OCI-LY3 (cell line): ENCODE data around the gene ANK2.

Source experiments
- H2AFZ ChIP-seq: fragments of 200-600, 300-600 bp; shearing (Covaris generic); 2 replicates; pipeline ENCODE4 v1.6.0; 2014; ENCODE audit warnings: antibody characterized with exemption, low read depth, low read length
- H3K27ac ChIP-seq: fragments of 200-600, 300-600 bp; sonication (generic); 2 replicates; pipeline ENCODE4 v1.5.1; 2014; ENCODE audit warnings: mild to moderate bottlenecking, low read length, moderate library complexity, mixed read lengths
- H3K27me3 ChIP-seq: fragments of 200-600, 300-600 bp; sonication (generic); 2 replicates; pipeline ENCODE4 v1.6.1; 2014; ENCODE audit warnings: low read depth, low read length, mixed read lengths
- H3K36me3 ChIP-seq: fragments of 200-600, 300-600 bp; sonication (generic); replicated peaks from 2 replicates; pipeline ENCODE3; 2014; ENCODE audit warnings: low read depth, low read length, mixed read lengths
- H3K4me1 ChIP-seq: fragments of 300-600, 200-600 bp; sonication (generic); 2 replicates; pipeline ENCODE4 v1.6.1; 2014; ENCODE audit warnings: low read length, mixed read lengths
- H3K4me2 ChIP-seq: fragments of 200-600, 300-600 bp; sonication (generic); 2 replicates; pipeline ENCODE4 v1.6.1; 2014; ENCODE audit warnings: low read length, mixed read lengths
- H3K4me3 ChIP-seq: fragments of 300-600, 200-600 bp; sonication (generic); 2 replicates; pipeline ENCODE4 v1.5.1; 2014; ENCODE audit warnings: antibody characterized with exemption, mild to moderate bottlenecking, low read length, moderate library complexity
- H3K79me2 ChIP-seq: fragments of 300-600, 200-600 bp; shearing (Covaris generic); 2 replicates; pipeline ENCODE4 v1.6.1; 2014; ENCODE audit warnings: mild to moderate bottlenecking, low read length, mixed read lengths
- H3K9ac ChIP-seq: fragments of 300-600, 200-600 bp; shearing (Covaris generic); 2 replicates; pipeline ENCODE4 v1.6.0; 2014; ENCODE audit warnings: mild to moderate bottlenecking, low read length, moderate library complexity
- H3K9me3 ChIP-seq: fragments of 200-600, 300-600 bp; shearing (Covaris generic); 2 replicates; pipeline ENCODE4 v1.6.1; 2014; ENCODE audit warnings: low read length, mixed read lengths; ENCODE audit not compliant: insufficient read depth
- H4K20me1 ChIP-seq: fragments of 200-600, 300-600 bp; sonication (generic); 2 replicates; pipeline ENCODE4 v1.6.1; 2016; ENCODE audit warnings: low read length, mixed read lengths; ENCODE audit not compliant: insufficient read depth
- CTCF ChIP-seq: fragments of 200-600, 300-600 bp; sonication (generic); IDR thresholded peaks from 2 replicates; pipeline ENCODE4 v1.5.1; 2014; ENCODE audit warnings: antibody characterized with exemption, low read length, low read depth
- EZH2phosphoT487 ChIP-seq: fragments of 200-600 bp; shearing (Covaris generic); IDR thresholded peaks from 2 replicates; pipeline ENCODE4 v1.6.1; 2018; ENCODE audit warnings: antibody characterized with exemption, mixed run types, low read depth

ANK2 gene

GRCh38 chr4:113385281-113385899 lies 335.9 kb downstream of the ANK2 start:
- H3K36me3 ChIP-seq = no peaks in the 10 kb centered on the region
- H4K20me1 ChIP-seq = no peaks in the 10 kb centered on the region
- H3K9ac ChIP-seq = no peak overlapping the region
- no peaks in the 10 kb centered on the region for H3K79me2 ChIP-seq
- no peak overlapping the region for H2AFZ ChIP-seq
- TF ChIP-seq CTCF (no peak), EZH2phosphoT487 (no peak)
- no peak overlapping the region for H3K27ac ChIP-seq
- H3K4me1 ChIP-seq = no peaks in the 10 kb centered on the region
- no peak overlapping the region for H3K4me2 ChIP-seq
- no peaks in the 10 kb centered on the region for H3K27me3 ChIP-seq
- H3K9me3 ChIP-seq = no peaks in the 10 kb centered on the region
- no peak overlapping the region for H3K4me3 ChIP-seq

GRCh38 chr4:113389160-113389559 lies 339.7 kb downstream of the ANK2 start:
- peaks cover 4% of the 10 kb centered on the region; the same call in 1 of the 2 replicates for H3K27me3 ChIP-seq
- no peaks in the 10 kb centered on the region for H3K9me3 ChIP-seq
- TF ChIP-seq EZH2phosphoT487 (no peak), CTCF (no peak)
- H3K4me3 ChIP-seq = no peak overlapping the region
- H3K4me2 ChIP-seq = no peak overlapping the region
- H3K9ac ChIP-seq = no peak overlapping the region
- no peak overlapping the region for H2AFZ ChIP-seq
- H3K4me1 ChIP-seq = no peaks in the 10 kb centered on the region
- H3K79me2 ChIP-seq = no peaks in the 10 kb centered on the region
- H3K27ac ChIP-seq = no peak overlapping the region
- H3K36me3 ChIP-seq = no peaks in the 10 kb centered on the region
- no peaks in the 10 kb centered on the region for H4K20me1 ChIP-seq

- no peak overlapping the region for H2AFZ ChIP-seq
- H3K9me3 ChIP-seq = no peaks in the 10 kb centered on the region
- no peaks in the 10 kb centered on the region for H3K79me2 ChIP-seq
- H3K36me3 ChIP-seq = no peaks in the 10 kb centered on the region
- H4K20me1 ChIP-seq = no peaks in the 10 kb centered on the region
- no peak overlapping the region for H3K9ac ChIP-seq
- H3K4me1 ChIP-seq = peaks cover 5% of the 10 kb centered on the region; the same call in 1 of the 2 replicates
- no peak overlapping the region for H3K4me2 ChIP-seq
- no peak overlapping the region for H3K27ac ChIP-seq
- TF ChIP-seq EZH2phosphoT487 (no peak), CTCF (no peak)
- H3K4me3 ChIP-seq = no peak overlapping the region
- H3K27me3 ChIP-seq = peaks cover 7% of the 10 kb centered on the region; the same call in 1 of the 2 replicates
Measured at GRCh38 chr4:113390850-113391249, 341.4 kb downstream of the ANK2 start.

- no peaks in the 10 kb centered on the region for H3K79me2 ChIP-seq
- H2AFZ ChIP-seq = no peak overlapping the region
- no peak overlapping the region for H3K4me2 ChIP-seq
- H4K20me1 ChIP-seq = no peaks in the 10 kb centered on the region
- H3K4me1 ChIP-seq = peaks cover 19% of the 10 kb centered on the region
- no peak overlapping the region for H3K27ac ChIP-seq
- TF ChIP-seq EZH2phosphoT487 = no peak
- TF ChIP-seq CTCF = no peak
- no peak overlapping the region for H3K9ac ChIP-seq
- no peaks in the 10 kb centered on the region for H3K36me3 ChIP-seq
- no peaks in the 10 kb centered on the region for H3K9me3 ChIP-seq
- no peak overlapping the region for H3K4me3 ChIP-seq
- H3K27me3 ChIP-seq = peaks cover 7% of the 10 kb centered on the region; the same call in 1 of the 2 replicates
Measured at GRCh38 chr4:113394108-113394729, 344.8 kb downstream of the ANK2 start.
